Measurements from ENCODE around the gene FIGN. TPM values are rescaled to one million over a fixed set of nuclear protein-coding genes. Genes with fewer than 3 reads are reported as not detected.

FIGN gene
- not detected for polyA plus RNA-seq (2012; ENCODE audit: missing spikeins)

DNA sequence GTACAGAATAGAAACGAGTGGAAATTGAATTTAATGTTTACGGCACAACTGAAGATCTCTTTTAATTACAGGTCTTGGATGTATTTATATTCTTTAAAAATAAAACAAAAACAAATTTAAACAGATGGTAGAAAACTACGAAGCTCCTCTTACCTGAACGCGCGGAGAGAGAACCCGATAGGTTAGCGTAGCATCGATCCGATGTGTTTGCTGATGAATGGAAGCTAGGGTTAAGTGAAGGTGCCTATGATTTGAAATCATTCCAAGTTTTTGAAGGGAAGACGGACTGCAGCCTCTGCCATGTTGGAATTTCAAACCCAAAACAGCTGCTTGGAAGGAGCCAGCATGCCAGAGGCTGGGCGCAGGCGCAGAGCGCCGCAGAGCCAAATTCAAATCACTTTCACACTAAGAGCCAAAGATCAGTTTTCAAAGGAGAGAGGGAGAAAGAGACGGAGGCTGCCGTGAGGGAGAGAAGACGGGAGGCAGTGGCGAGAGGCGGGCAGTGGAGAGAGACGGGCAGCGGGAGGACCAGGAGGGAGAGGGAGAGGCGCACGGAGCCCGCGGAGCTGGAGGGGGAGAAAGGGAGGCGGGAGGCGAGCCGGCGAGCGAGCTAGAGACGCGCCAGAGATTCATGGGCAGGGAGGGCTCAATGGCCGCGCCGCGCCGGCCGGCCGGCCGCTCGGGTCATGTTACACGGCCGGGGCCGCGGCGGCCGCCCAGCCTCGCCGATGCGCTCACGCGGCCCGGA is at the start of gene FIGN:
Gene FIGN (minus strand): TSS at position 324 of the 748 bp plus-strand sequence. CDS start 1,081 bp downstream, outside the sequence.
- TF ChIP-seq POLR2A (IDR thresholded peaks at IDR 0.05; ENCODE audit: low read depth, low read length) = no peak
- no peak for TF ChIP-seq POLR2AphosphoS5 (IDR thresholded peaks at IDR 0.05; ENCODE audit: low read depth, low read length)
- TF ChIP-seq TAF1 (IDR thresholded peaks at IDR 0.05; ENCODE audit: borderline replicate concordance, low read depth, low read length) = no peak
- FAIRE-seq (no peak), DNase-seq (ENCODE audit: insufficient read length) (no peak)

GRCh38 chr2:163785162-163785561 is 49.4 kb upstream of the FIGN start:
- FAIRE-seq = no peak

GRCh38 chr2:163779970-163780597 is 44.3 kb upstream of the FIGN start:
- no peak for FAIRE-seq
- DNase-seq (ENCODE audit: insufficient read length) = no peak

More at GRCh38 chr2:163785162-163785561, 49.4 kb upstream of the FIGN start:
- DNase-seq (ENCODE audit: insufficient read length) = no peak
- no peak for TF ChIP-seq TAF1 (IDR thresholded peaks at IDR 0.05; ENCODE audit: borderline replicate concordance, low read depth, low read length)
- TF ChIP-seq POLR2AphosphoS5 (IDR thresholded peaks at IDR 0.05; ENCODE audit: low read depth, low read length) = no peak
- TF ChIP-seq POLR2A (IDR thresholded peaks at IDR 0.05; ENCODE audit: low read depth, low read length) = no peak

DNA sequence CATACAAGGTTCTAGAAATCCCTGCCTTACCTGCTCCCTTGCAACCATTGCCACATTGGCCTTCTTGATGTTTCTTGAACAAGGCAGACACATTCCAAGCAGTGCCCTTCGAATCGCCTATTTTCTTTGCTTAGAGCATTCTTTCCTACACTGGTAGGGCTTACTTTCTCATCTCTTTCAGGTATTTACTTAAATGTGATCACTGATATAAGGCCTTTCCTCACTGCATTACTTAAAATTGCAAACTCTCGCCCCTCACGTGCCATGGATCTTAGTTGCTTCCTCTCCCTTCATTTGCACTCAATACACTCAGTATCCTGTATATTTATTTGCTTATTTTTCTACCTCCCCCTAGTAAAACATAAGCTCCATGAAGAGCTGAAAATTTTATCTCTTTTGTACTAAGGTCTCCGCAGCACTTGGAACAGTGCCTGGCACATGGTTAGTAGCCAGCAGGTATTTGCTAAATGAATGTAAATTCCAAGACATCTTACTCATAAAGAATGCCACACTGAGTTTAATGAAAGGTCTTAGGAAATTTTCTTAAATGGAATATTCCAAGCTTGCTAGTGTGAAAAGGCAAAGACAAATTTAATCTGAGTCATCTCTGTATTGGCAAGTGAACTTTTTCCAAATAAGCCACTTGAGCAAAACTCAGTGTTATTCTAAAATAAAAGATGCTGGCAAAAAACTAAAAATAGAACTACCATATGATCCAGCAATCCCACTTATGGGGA is 42.4 kb upstream of the FIGN start:
- TF ChIP-seq POLR2A (IDR thresholded peaks at IDR 0.05; ENCODE audit: low read depth, low read length) = no peak
- no peak for TF ChIP-seq POLR2AphosphoS5 (IDR thresholded peaks at IDR 0.05; ENCODE audit: low read depth, low read length)
- no peak for FAIRE-seq
- no peak for DNase-seq (ENCODE audit: insufficient read length)

More at GRCh38 chr2:163779970-163780597, 44.3 kb upstream of the FIGN start:
- TF ChIP-seq POLR2AphosphoS5 (IDR thresholded peaks at IDR 0.05; ENCODE audit: low read depth, low read length) = no peak
- no peak for TF ChIP-seq POLR2A (IDR thresholded peaks at IDR 0.05; ENCODE audit: low read depth, low read length)
- TF ChIP-seq TAF1 (IDR thresholded peaks at IDR 0.05; ENCODE audit: borderline replicate concordance, low read depth, low read length) = no peak

DNA sequence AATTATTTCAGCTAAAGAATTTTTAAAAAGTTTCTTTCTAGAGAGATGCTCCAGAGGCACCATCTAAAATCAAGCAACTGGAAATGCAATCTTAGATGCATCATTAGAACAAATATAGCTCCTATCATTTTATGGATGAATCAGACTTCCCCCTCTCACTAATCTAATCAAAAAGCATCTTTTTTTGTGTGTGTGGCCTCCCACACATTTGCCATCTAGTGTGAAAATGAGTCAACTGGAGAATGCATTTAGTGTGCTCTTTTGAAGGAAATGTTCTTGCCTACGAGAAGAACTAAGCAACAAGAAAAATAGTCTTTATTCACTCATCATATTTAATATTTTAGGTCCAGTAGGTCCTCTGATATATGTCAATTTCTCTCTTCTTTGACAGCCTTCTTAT is 39.5 kb upstream of the FIGN start:
- no peak for TF ChIP-seq POLR2AphosphoS5 (IDR thresholded peaks at IDR 0.05; ENCODE audit: low read depth, low read length)
- no peak for TF ChIP-seq POLR2A (IDR thresholded peaks at IDR 0.05; ENCODE audit: low read depth, low read length)
- TF ChIP-seq TAF1 (IDR thresholded peaks at IDR 0.05; ENCODE audit: borderline replicate concordance, low read depth, low read length) = no peak
- no peak for FAIRE-seq
- no peak for DNase-seq (ENCODE audit: insufficient read length)

DNA sequence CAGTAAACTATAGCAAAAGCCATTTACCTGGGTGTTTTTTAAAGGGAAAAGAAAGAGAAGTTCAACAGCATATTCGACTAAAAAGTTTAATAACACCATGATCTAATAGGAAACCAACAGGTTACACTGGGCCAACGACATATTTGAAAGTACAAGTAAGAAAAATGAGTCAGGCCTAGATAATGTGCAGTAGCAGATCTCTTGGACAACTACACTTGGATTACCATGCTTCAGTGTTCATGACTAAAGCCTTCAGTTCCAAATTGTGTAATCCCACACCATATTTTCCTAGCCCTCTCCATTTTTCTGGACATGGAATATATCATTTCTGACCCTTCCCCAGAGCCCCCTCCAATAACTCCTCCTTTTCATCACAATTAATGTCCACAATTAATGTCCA is 39.1 kb upstream of the FIGN start:
- FAIRE-seq (no peak), DNase-seq (ENCODE audit: insufficient read length) (no peak)
- TF ChIP-seq TAF1 (IDR thresholded peaks at IDR 0.05; ENCODE audit: borderline replicate concordance, low read depth, low read length) = no peak
- no peak for TF ChIP-seq POLR2AphosphoS5 (IDR thresholded peaks at IDR 0.05; ENCODE audit: low read depth, low read length)
- no peak for TF ChIP-seq POLR2A (IDR thresholded peaks at IDR 0.05; ENCODE audit: low read depth, low read length)

DNA sequence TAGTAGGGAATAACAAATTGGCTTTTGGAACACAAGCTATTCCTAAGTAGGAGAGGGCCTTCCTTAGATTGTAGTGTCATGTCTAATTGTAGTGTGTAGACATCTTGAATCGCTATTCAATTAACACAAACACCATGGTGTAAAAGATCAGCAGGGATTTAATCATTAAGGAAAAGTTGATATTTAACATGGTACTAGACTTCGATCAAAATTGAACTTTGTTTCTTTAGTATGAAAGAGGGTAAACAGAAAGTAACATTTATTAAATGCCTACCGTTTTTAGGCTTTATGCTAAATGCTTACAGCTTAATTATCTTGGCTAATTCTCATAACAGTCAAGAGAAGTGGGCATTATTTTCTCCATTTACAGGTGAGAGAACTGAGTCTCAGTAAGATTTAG is 37.5 kb upstream of the FIGN start:
- DNase-seq (ENCODE audit: insufficient read length) (no peak), FAIRE-seq (no peak)
- no peak for TF ChIP-seq POLR2AphosphoS5 (IDR thresholded peaks at IDR 0.05; ENCODE audit: low read depth, low read length)
- TF ChIP-seq TAF1 (IDR thresholded peaks at IDR 0.05; ENCODE audit: borderline replicate concordance, low read depth, low read length) = no peak
- TF ChIP-seq POLR2A (IDR thresholded peaks at IDR 0.05; ENCODE audit: low read depth, low read length) = no peak

DNA sequence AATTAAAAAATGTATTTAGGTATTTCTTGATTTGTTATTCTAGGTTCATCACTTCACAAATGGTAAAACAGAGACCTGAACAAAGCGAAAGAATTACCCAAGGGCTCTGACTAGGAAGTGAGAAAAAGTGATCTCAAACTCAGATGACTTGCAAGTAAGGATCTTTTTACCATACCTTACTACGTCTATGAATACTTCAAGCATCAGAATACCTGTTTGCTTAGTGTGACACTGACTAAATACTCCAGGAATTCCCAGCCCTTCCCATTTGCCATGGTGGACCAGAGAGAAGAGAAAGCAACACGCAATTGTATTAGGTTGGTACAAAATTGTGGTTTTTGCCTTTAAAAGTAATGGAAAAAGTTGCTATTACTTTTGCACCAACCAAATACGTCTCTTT is 35.8 kb upstream of the FIGN start:
- DNase-seq (ENCODE audit: insufficient read length) (no peak), FAIRE-seq (no peak)
- TF ChIP-seq TAF1 (IDR thresholded peaks at IDR 0.05; ENCODE audit: borderline replicate concordance, low read depth, low read length) = no peak

DNA sequence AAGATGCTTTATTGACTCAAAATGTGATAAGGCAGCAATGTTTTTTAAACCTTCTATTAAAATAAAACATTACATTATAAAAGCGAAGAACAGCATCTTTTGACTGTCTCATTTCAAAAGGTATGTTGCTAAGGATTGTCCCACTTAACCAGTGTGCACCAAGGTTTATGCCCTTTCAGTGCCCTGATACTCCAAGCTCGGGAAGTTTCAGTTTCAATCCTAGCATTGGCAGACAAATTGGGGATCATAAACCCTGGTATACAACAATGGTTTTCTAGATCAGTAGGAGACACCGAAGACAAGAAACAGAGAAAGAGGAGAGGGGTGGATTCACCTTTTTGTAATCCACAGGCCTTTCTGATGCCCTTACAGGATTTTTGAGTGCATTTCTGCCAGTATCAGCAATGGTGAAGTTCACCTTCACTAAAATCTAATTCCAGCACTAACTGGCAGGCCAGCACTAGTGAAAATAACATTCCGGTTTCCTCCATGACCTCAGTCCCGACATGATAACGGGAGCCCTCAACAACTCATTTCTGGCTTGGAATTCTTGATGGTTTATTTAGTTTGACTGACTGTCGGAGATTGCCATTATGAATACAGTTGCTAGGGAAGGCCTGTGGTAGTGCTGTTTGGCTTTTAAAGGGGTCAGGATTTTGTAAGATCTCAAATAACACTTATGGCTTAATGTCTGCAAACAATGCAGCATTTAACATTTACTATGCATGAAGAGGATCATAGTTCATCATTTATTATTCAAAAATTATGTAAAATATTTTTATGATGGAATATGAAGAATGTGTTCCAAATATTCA is 33.3 kb upstream of the FIGN start:
- FAIRE-seq (no peak), DNase-seq (ENCODE audit: insufficient read length) (no peak)
- TF ChIP-seq TAF1 (IDR thresholded peaks at IDR 0.05; ENCODE audit: borderline replicate concordance, low read depth, low read length) (no peak), POLR2AphosphoS5 (IDR thresholded peaks at IDR 0.05; ENCODE audit: low read depth, low read length) (no peak), POLR2A (IDR thresholded peaks at IDR 0.05; ENCODE audit: low read depth, low read length) (no peak)

DNA sequence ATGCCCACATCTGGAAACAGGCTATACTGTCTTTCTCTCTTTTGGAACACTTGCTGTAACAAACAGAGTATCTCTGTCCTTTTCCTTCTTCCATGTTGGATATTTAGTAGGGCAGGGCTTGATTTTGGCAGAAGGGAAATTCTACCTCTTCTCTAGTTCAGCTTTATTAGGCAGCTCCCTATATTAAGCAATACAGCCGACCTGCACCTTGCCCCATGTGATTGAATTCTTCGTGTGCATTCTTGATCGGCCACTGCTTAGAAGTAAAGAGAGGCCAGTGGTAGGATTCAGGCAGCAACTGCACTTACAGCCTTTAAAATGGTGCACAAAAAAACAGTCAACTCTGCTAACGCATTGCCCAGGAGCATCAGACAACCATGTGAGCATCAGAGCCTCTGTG is 31.3 kb upstream of the FIGN start:
- DNase-seq (ENCODE audit: insufficient read length) (no peak), FAIRE-seq (no peak)
- TF ChIP-seq POLR2A (IDR thresholded peaks at IDR 0.05; ENCODE audit: low read depth, low read length) (no peak), POLR2AphosphoS5 (IDR thresholded peaks at IDR 0.05; ENCODE audit: low read depth, low read length) (no peak), TAF1 (IDR thresholded peaks at IDR 0.05; ENCODE audit: borderline replicate concordance, low read depth, low read length) (no peak)

GRCh38 chr2:163764566-163764965 is 28.8 kb upstream of the FIGN start:
- DNase-seq (ENCODE audit: insufficient read length) (no peak), FAIRE-seq (no peak)
- no peak for TF ChIP-seq POLR2AphosphoS5 (IDR thresholded peaks at IDR 0.05; ENCODE audit: low read depth, low read length)
- TF ChIP-seq POLR2A (IDR thresholded peaks at IDR 0.05; ENCODE audit: low read depth, low read length) = no peak
- no peak for TF ChIP-seq TAF1 (IDR thresholded peaks at IDR 0.05; ENCODE audit: borderline replicate concordance, low read depth, low read length)

Data from GM12892 (cell line).